ENCODE measurements around the gene TMEM132A. TPM values are rescaled to one million over a fixed set of nuclear protein-coding genes. Genes with fewer than 3 reads are reported as not detected.

The TMEM132A gene
- total and polyA plus RNA-seq, 9 of the 15 experiments (the other 6 are each of a cell fraction or from before 2014, with no cell fraction given): 0.04 to 1.1 (median 0.18) TPM; not detected in 4

DNA sequence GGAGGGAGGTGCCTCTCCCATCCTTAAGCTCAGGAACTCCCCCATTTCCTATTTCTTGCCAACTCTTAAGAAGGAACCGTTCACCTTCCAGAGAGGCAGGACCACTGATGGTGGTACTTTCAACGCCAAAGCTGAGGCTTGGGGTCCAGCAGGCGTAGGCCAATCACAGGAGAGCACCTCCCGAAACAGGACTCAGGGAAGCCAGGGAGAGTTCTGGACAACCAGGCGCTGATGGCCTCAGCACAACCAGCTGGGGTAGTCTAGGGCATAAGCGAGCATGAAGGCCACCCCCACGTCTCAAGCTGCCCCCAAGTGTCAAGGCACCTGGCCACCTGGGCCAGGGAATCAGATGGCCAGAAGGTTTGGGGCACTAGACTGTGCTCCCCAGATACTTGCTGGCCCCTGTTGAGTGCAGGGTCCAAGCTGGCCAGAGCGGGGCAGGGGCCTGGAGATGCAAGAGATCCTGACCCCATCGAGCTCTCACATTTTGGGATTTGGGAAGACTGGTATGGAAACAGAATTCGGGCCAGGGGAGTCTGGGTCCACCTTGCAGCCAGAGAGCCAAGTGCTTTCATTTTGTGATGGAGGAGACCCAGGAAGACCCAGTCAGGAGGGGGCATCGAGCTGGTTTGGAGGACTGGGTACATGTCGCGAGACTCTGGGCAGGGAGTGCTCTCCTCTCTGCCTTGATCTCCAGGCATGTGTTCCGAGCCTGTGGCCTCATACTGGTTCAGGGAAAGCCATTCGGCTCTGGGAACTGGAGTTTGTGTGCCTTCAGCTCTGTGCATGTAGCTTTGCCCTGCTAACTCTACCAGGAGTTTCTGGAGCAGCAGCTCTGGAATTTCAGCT lies 48.1 kb downstream of the TMEM132A start:
- CTCF ChIA-PET (ENCODE audit: low intra/inter-chr PET ratio): no interaction called here
- DNase-seq (ENCODE audit: extremely low read depth in 1 of 4, low spot score in 3 of 4) (no peak), ATAC-seq (no peak), FAIRE-seq (no peak)
- in situ Hi-C loops (cut with MboI) (no loop called here), intact Hi-C loops (cut with micrococcal nuclease) (no loop called here)
- TF ChIP-seq, protein P1, sequence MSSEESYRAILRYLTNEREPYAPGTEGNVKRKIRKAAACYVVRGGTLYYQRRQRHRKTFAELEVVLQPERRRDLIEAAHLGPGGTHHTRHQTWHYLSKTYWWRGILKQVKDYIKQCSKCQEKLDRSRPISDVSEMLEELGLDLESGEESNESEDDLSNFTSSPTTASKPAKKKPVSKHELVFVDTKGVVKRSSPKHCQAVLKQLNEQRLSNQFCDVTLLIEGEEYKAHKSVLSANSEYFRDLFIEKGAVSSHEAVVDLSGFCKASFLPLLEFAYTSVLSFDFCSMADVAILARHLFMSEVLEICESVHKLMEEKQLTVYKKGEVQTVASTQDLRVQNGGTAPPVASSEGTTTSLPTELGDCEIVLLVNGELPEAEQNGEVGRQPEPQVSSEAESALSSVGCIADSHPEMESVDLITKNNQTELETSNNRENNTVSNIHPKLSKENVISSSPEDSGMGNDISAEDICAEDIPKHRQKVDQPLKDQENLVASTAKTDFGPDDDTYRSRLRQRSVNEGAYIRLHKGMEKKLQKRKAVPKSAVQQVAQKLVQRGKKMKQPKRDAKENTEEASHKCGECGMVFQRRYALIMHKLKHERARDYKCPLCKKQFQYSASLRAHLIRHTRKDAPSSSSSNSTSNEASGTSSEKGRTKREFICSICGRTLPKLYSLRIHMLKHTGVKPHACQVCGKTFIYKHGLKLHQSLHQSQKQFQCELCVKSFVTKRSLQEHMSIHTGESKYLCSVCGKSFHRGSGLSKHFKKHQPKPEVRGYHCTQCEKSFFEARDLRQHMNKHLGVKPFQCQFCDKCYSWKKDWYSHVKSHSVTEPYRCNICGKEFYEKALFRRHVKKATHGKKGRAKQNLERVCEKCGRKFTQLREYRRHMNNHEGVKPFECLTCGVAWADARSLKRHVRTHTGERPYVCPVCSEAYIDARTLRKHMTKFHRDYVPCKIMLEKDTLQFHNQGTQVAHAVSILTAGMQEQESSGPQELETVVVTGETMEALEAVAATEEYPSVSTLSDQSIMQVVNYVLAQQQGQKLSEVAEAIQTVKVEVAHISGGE (CRISPR knock-in tag; IDR thresholded peaks at IDR 0.05): no peak
- TF ChIP-seq TAF9B (IDR thresholded peaks at IDR 0.05; ENCODE audit: partially characterized antibody) (no peak), SREBF1 (IDR thresholded peaks at IDR 0.05; ENCODE audit: borderline replicate concordance, low read depth, low read length) (no peak), XRCC5 (IDR thresholded peaks at IDR 0.05; ENCODE audit: low read depth, low read length) (no peak), MTA1 (IDR thresholded peaks at IDR 0.05; ENCODE audit: borderline replicate concordance) (no peak), ZNF507 (tag; conservative IDR thresholded peaks at IDR 0.05) (no peak), SMAD3 (CRISPR knock-in tag; conservative IDR thresholded peaks at IDR 0.05) (no peak), RBBP5 (IDR thresholded peaks at IDR 0.05; ENCODE audit: borderline replicate concordance, insufficient read depth, low read length, poor library complexity, severe bottlenecking) (no peak), MCM2 (IDR thresholded peaks at IDR 0.05; ENCODE audit: low read depth) (no peak), BHLHE40 (IDR thresholded peaks at IDR 0.05; ENCODE audit: low read length) (no peak), BRCA1 (IDR thresholded peaks at IDR 0.05) (no peak), BRCA1 (CRISPR knock-in tag; IDR thresholded peaks at IDR 0.05) (no peak), COPS2 (conservative IDR thresholded peaks at IDR 0.05) (no peak), PHF8 (IDR thresholded peaks at IDR 0.05; ENCODE audit: borderline replicate concordance, low read length) (no peak), SRSF9 (IDR thresholded peaks at IDR 0.05; ENCODE audit: borderline replicate concordance, low read depth, low read length) (no peak), GTF2E2 (tag; IDR thresholded peaks at IDR 0.05) (no peak), TAL1 (IDR thresholded peaks at IDR 0.05) (no peak)
- TF ChIP-seq, protein P2, sequence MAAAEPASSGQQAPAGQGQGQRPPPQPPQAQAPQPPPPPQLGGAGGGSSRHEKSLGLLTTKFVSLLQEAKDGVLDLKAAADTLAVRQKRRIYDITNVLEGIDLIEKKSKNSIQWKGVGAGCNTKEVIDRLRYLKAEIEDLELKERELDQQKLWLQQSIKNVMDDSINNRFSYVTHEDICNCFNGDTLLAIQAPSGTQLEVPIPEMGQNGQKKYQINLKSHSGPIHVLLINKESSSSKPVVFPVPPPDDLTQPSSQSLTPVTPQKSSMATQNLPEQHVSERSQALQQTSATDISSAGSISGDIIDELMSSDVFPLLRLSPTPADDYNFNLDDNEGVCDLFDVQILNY (CRISPR knock-in tag; IDR thresholded peaks at IDR 0.05): no peak
- Histone ChIP-seq H3K4me2 (ENCODE audit: insufficient read depth, low read length) (no peak overlapping the region), H3K36me3 (ENCODE audit: control insufficient read depth, insufficient read depth, low read length) (no peaks in the 10 kb centered on the region), H2AFZ (ENCODE audit: low read depth, low read length) (no peak overlapping the region), H3K9ac (ENCODE audit: insufficient read depth in 1 of 2, low read depth in 2 of 2, low read length in 2 of 2) (no peak overlapping the region; a peak in 1 of 4 replicates), H3K4me1 (replicated peaks in 1 of 2; ENCODE audit: control insufficient read depth in 2 of 2, insufficient read depth in 2 of 2, low read length in 2 of 2) (peaks cover 0 to 4% of the 10 kb centered on the region in 2 experiments; a peak in 1 of 5 replicates), H4K20me1 (replicated peaks; ENCODE audit: control insufficient read depth, insufficient read depth, low read length) (no peaks in the 10 kb centered on the region), H3K4me3 (no peak overlapping the region), H3K9me1 (ENCODE audit: control insufficient read depth, insufficient read depth, low read length) (no peaks in the 10 kb centered on the region), H3K79me2 (ENCODE audit: control insufficient read depth, insufficient read depth, low read length) (no peaks in the 10 kb centered on the region), H3K27me3 (ENCODE audit: control insufficient read depth in 2 of 2, insufficient read depth in 2 of 2, low read length in 2 of 2) (peaks cover 20 to 54% of the 10 kb centered on the region in 2 experiments), H3K27ac (ENCODE audit: extremely low read depth, low read depth, low read length) (no peak overlapping the region), H3K9me3 (replicated peaks; ENCODE audit: control insufficient read depth, insufficient read depth, low read depth, low read length) (no peaks in the 10 kb centered on the region)
- POLR2A ChIA-PET: interaction anchor here (0.6 to 1.1 kb wide), 2 partner anchors 50 to 284 kb away, joined by 3 read pairs; no protein-coding TSS in a partner anchor
- 2% methylated on average over 15 of the region's 15 CpGs for WGBS (ENCODE audit: insufficient coverage, low coverage, missing lambda C conversion rate)
- no TSS peak for BruUV-seq (replicated peaks)
